C4-2B (cell line): Measurements from ENCODE around the gene MPC1L.
"Not testable (repeated sequence)": the region's sequence is repeated elsewhere in the genome, so short reads cannot be mapped to it uniquely, and the experiment has no call there.

Experiments used
- H3K27ac ChIP-seq: fragments of 450-650 bp; 2 replicates; pipeline ENCODE4 v1.5.1; 2017
- CTCF ChIP-seq: fragments of 450-650 bp; conservative IDR thresholded peaks from 2 replicates; pipeline ENCODE4 v1.5.1; 2017; ENCODE audit warnings: mild to moderate bottlenecking
- ZFX ChIP-seq: fragments of 450-650 bp; IDR thresholded peaks from 2 replicates; pipeline ENCODE4 v1.6.1; 2017

MPC1L gene

GRCh38 chrX:40580537-40581335 is 42.5 kb upstream of the MPC1L start, which contains the start of gene ATP6AP2:
Gene ATP6AP2 (plus strand): TSS chrX:40580970. CDS start chrX:40581066, 96 bp downstream.
- H3K27ac ChIP-seq, result peak within 1 kb of the TSS; percentile 75
- TF ChIP-seq CTCF (no peak), ZFX (peak; percentile 41; the same call in 1 of the 2 replicates)

- peak overlapping the region; percentile 75 for H3K27ac ChIP-seq
- TF ChIP-seq CTCF (no peak), ZFX (no peak; the same call in 1 of the 2 replicates)
Measured at GRCh38 chrX:40581336-40581920, 41.8 kb upstream of the MPC1L start.

GRCh38 chrX:40582178-40582577 is 41.0 kb upstream of the MPC1L start:
- not testable (repeated sequence) for H3K27ac ChIP-seq

- TF ChIP-seq ZFX (no peak), CTCF (no peak)
Measured at GRCh38 chrX:40582811-40583210, 40.4 kb upstream of the MPC1L start.

GRCh38 chrX:40587623-40588022 is 35.6 kb upstream of the MPC1L start:
- H3K27ac ChIP-seq, result not testable (repeated sequence)

More at GRCh38 chrX:40582811-40583210, 40.4 kb upstream of the MPC1L start:
- no peak overlapping the region for H3K27ac ChIP-seq

- not testable (repeated sequence) for H3K27ac ChIP-seq
Measured at GRCh38 chrX:40589616-40590321, 33.5 kb upstream of the MPC1L start.

- TF ChIP-seq CTCF (no peak), ZFX (no peak)
- no peak overlapping the region for H3K27ac ChIP-seq
Measured at GRCh38 chrX:40603446-40603845, 19.8 kb upstream of the MPC1L start.

GRCh38 chrX:40607381-40607780 is 15.8 kb upstream of the MPC1L start:
- no peak for TF ChIP-seq ZFX
- TF ChIP-seq CTCF, result no peak
- H3K27ac ChIP-seq, result no peak overlapping the region
